Right renal cortex interstitium (tissue), 3 donors: ENCODE data around the gene RRM1. TPM values are rescaled to one million over a fixed set of nuclear protein-coding genes. Genes with fewer than 3 reads are reported as not detected.
A peak's percentile ranks its signal among the peaks of the same experiment; 100 is the strongest.
"Not testable (repeated sequence)": the region's sequence is repeated elsewhere in the genome, so short reads cannot be mapped to it uniquely, and the experiment has no call there.

Experiments used
- DNase-seq, 3 donors: peaks; one replicate each; pipeline ENCODE4 v3.0.0-alpha.2; 2013; ENCODE audit warnings: low read depth in 3 of 3, low spot score in 2 of 3
- polyA plus RNA-seq, 3 donors: library from polyadenylated mRNA; unstranded; fragments of 120-200 nt; gene quantifications; one replicate each; pipeline ENCODE4 v1.2.1, GENCODE V29; 2013; ENCODE audit not compliant: insufficient read length in 3 of 3

The RRM1 gene
- polyA plus RNA-seq = 10 to 100 TPM; 72.7 to 80.4 (median 79.2) TPM

GRCh38 chr11:4094348-4095291 lies at the start of gene RRM1:
Gene RRM1 (plus strand): TSS chr11:4094799. CDS start chr11:4095013, 214 bp downstream.
- peak; percentile 87 to 94 (median 90) for DNase-seq

- no peak for DNase-seq
Measured at GRCh38 chr11:4044976-4045646, 49.5 kb upstream of the RRM1 start.

GRCh38 chr11:4048340-4048739 lies 46.3 kb upstream of the RRM1 start:
- DNase-seq = no peak

- no peak for DNase-seq
Measured at GRCh38 chr11:4049006-4049405, 45.6 kb upstream of the RRM1 start.

- DNase-seq = no peak
Measured at GRCh38 chr11:4050138-4050537, 44.5 kb upstream of the RRM1 start.

GRCh38 chr11:4053200-4053599 lies 41.4 kb upstream of the RRM1 start:
- DNase-seq = not testable (repeated sequence)

- no peak for DNase-seq
Measured at GRCh38 chr11:4054643-4055042, 40.0 kb upstream of the RRM1 start.

GRCh38 chr11:4059424-4059823 lies 35.2 kb upstream of the RRM1 start:
- DNase-seq = no peak

GRCh38 chr11:4060182-4060923 lies 34.2 kb upstream of the RRM1 start:
- DNase-seq = no peak

- no peak for DNase-seq
Measured at GRCh38 chr11:4061700-4062099, 32.9 kb upstream of the RRM1 start.

GRCh38 chr11:4063348-4063747 lies 31.3 kb upstream of the RRM1 start:
- no peak for DNase-seq

GRCh38 chr11:4064278-4064955 lies 30.2 kb upstream of the RRM1 start:
- no peak for DNase-seq

- no peak for DNase-seq
Measured at GRCh38 chr11:4065086-4065485, 29.5 kb upstream of the RRM1 start.

GRCh38 chr11:4065601-4066377 lies 28.8 kb upstream of the RRM1 start:
- no peak for DNase-seq

- no peak for DNase-seq
Measured at GRCh38 chr11:4066910-4067309, 27.7 kb upstream of the RRM1 start.

GRCh38 chr11:4068962-4069361 lies 25.6 kb upstream of the RRM1 start:
- no peak for DNase-seq

- no peak for DNase-seq
Measured at GRCh38 chr11:4071325-4071724, 23.3 kb upstream of the RRM1 start.

- DNase-seq = no peak
Measured at GRCh38 chr11:4071914-4072313, 22.7 kb upstream of the RRM1 start.

- peak in 2 of 3 donors; percentile 61 to 73 for DNase-seq
Measured at GRCh38 chr11:4072668-4073285, 21.8 kb upstream of the RRM1 start.
